GM21786 (cell line): ENCODE data around the gene PRKCH.

ENCODE experiments used
- ATAC-seq: cut with Tn5 transposase; IDR thresholded peaks from one replicate; pipeline ENCODE4 v1.9.1; 2021; ENCODE audit not compliant: unreplicated experiment

PRKCH gene

GRCh38 chr14:61484826-61485584, 163.6 kb downstream of the PRKCH start:
- ATAC-seq = no peak

- no peak for ATAC-seq
Measured at GRCh38 chr14:61485661-61486060, 164.3 kb downstream of the PRKCH start.

- no peak for ATAC-seq
Measured at GRCh38 chr14:61486930-61487495, 165.6 kb downstream of the PRKCH start.

- ATAC-seq = no peak
Measured at GRCh38 chr14:61488417-61489401, 167.3 kb downstream of the PRKCH start.

GRCh38 chr14:61489512-61489911, 168.1 kb downstream of the PRKCH start:
- no peak for ATAC-seq

GRCh38 chr14:61489932-61490331, 168.6 kb downstream of the PRKCH start:
- no peak for ATAC-seq

GRCh38 chr14:61491224-61491623, 169.8 kb downstream of the PRKCH start:
- no peak for ATAC-seq

- no peak for ATAC-seq
Measured at GRCh38 chr14:61491876-61492434, 170.6 kb downstream of the PRKCH start.

- ATAC-seq = no peak
Measured at GRCh38 chr14:61492474-61492873, 171.1 kb downstream of the PRKCH start.

- no peak for ATAC-seq
Measured at GRCh38 chr14:61493239-61493638, 171.9 kb downstream of the PRKCH start.

GRCh38 chr14:61494018-61494417, 172.6 kb downstream of the PRKCH start:
- ATAC-seq = no peak

GRCh38 chr14:61495809-61496208, 174.4 kb downstream of the PRKCH start:
- no peak for ATAC-seq

GRCh38 chr14:61498303-61498702, 176.9 kb downstream of the PRKCH start:
- ATAC-seq = no peak

- ATAC-seq = no peak
Measured at GRCh38 chr14:61498811-61499210, 177.4 kb downstream of the PRKCH start.

GRCh38 chr14:61499991-61500390, 178.6 kb downstream of the PRKCH start:
- no peak for ATAC-seq

- ATAC-seq = no peak
Measured at GRCh38 chr14:61501714-61502458, 180.5 kb downstream of the PRKCH start.

GRCh38 chr14:61502459-61503093, 181.2 kb downstream of the PRKCH start:
- ATAC-seq = no peak

GRCh38 chr14:61503167-61503801, 181.9 kb downstream of the PRKCH start:
- ATAC-seq = peak; percentile 83

- ATAC-seq = no peak
Measured at GRCh38 chr14:61504901-61505300, 183.5 kb downstream of the PRKCH start.
